A172 (cell line): Measurements from ENCODE around the gene TNFAIP8L3. TPM values are rescaled to one million over a fixed set of nuclear protein-coding genes. Genes with fewer than 3 reads are reported as not detected.
A peak's percentile ranks its signal among the peaks of the same experiment; 100 is the strongest.

Experiments
- DNase-seq: peaks from one replicate; pipeline ENCODE4 v3.0.0-alpha.2; 2015; ENCODE audit warnings: low spot score
- total RNA-seq: library from RNA; depleted of rRNA; stranded (reverse); fragments of >200 nt; shearing (Covaris generic); gene quantifications from 2 replicates; pipeline ENCODE4 v1.2.3, GENCODE V29; 2014

Gene TNFAIP8L3
- total RNA-seq, 1 experiment from 2014 or later: 0.07 TPM

DNA sequence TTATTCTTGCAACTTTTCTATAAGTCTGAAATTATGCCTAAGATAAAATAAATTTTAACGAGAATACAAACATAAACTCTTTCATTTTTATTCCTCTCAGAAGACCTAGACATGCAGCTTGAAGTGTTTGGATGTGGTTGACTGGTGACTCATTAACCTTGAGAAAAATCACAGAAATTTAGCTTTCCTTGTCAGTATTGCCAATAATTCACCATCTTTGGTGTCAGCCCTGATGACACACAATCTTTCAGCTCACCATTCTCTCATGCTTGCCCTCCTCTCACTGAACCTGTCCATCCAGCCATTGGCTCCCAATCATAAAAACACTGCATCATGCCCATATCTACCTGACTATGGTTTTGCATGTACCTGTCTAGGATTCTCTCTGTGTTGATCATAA is 22.6 kb upstream of the TNFAIP8L3 start:
- DNase-seq: peak; percentile 40

DNA sequence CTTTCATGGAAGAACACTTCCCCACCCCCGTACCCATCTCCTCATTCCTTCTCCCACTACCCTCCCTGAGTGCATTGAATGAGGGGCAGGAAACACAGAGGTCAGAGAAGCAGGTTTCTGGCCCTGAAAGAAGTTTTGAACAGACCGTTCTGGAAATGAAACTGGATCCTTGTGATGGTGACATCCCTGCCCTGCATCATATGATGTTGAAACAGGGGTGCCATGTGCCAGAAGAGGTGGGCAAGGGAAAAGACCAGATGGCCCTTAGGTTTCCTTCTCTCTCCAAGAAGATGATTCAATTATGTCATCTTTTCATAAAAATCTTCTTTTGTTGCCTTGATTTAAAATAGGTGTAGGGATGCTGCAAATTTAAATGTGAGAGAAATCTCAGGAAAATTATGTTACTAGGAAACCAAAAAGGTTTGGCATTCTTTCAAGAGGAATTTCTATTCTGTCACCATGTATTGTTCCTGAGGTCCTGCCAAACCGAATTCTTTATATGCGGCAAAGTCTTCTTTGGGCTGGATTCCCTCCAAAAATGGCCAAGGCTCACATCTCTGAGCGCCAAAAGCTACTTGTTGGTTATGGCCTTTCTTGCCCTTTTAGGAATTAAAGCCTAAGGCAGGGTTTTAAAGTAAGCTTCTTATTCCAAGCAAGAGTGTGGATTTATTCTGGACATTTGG is 19.9 kb upstream of the TNFAIP8L3 start:
- DNase-seq: no peak

- DNase-seq: no peak
These were observed 17.4 kb upstream of the TNFAIP8L3 start for GRCh38 chr15:51112078-51112477.

- no peak for DNase-seq
These were observed 16.4 kb upstream of the TNFAIP8L3 start for GRCh38 chr15:51111061-51111460.

DNA sequence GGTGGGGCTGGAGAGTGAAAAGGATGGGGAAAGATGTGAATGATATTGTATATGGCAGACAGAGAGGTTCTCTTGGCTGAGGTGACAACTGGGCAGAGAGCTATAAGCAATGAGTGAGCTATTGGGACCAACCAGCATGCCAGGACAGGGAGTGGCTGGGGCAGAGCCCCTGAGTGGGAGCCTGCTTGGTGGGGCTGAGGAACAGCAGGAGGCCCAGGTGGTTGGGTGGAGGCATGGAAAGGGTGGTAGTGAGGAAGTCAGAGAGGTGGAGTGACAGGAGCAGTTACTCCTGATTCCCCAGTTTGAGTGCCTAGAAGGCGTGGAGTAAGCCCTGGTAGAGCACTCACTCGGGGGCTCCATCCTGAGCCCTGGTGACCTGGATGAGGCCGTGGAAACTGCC is 15.5 kb upstream of the TNFAIP8L3 start:
- no peak for DNase-seq

DNA sequence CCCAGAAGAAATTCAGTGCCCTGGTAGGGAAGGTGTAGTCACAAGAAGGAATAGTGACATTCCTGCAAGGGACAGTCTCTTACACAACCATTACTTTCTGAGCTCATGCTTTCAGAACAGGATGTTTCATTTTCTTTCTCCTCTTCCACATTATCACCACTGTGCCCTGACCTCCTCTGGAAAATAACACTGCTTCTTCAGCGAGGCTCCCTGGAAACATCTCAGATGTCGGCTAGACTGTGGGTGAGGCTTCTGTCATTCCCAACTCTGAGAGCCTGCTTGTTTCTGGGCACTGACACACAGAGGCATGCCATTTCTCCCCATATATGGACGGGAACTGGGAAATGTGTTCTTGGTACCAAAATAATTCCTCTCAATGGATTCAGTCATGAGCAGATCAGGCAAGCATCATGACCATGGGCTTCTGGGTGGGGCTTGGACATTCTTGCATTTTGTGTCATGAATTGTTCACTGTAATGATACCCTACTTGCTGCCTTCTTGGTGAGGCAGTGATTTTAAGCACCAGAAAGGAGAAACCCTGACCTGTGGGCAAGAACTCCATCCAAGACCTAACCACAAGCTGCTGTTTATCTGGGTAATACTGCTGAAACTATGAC is 14.3 kb upstream of the TNFAIP8L3 start:
- DNase-seq: peak; percentile 40

DNA sequence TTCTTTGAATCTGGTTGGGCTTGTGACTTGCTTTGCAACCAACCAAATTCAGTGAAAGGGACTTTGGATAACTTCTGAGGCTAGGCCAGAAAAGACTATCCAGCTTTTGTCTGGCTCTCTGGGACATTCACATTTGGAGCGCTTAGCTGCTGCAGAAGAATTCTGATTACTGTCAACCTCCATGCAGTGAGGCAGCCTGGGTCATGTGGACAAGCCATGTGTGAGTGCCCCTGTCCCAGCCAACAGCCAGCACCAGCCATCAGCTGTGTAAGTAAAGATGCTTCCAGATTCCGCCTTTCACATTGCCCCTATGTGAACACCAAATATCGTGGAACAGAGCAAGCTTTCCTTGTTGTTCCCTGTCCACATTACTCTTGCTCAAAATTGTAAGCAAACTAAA is 12.9 kb upstream of the TNFAIP8L3 start:
- DNase-seq: no peak

DNA sequence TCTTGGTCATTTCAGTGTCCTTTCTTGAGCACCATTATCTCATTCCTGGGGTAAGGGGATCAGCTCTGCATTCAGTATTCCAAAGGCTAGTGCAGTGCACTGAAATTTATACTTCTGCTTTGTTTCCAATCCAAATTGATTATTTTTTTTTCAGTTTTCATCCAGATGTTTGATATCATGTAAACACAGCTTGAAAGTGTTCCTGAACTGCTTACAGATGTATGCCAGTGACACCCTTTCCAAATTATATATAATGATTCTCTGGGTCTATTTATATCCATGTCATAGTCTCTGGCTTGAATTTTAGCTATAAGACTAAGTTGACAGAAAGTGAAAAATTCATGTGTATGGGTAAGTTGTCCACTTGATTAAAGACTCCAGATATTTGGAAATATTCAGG is 11.8 kb upstream of the TNFAIP8L3 start:
- DNase-seq: no peak

DNA sequence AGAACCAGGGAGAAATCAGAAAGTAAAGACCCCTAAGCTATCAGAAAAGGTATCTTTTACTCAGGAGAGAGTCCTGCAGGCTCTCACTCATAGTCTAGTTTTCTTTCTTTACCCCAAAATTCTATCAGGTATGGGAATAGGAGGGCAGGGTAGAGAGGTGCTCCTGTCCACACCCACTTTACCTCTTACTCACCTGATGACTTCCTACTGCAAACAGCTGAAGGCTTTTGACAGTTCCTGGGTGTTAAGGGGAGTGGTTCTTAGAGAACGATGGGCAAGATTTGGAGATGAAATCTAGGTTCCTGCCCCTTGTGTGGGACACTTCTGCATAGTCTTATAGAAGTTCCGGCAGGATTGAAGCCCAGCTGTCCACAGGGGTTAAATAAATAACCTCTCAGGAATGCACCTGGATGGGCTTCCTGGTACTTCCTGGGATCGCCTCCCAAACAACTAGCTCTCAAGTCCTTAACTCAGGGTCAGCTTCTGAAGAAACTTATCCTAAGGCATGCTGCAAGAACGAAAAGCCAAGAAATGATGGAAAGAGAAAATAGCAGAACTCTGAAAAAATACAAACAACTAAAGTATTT is 10.8 kb upstream of the TNFAIP8L3 start:
- DNase-seq: no peak

GRCh38 chr15:51104512-51104911 is 9.8 kb upstream of the TNFAIP8L3 start:
- peak; percentile 29 for DNase-seq

DNA sequence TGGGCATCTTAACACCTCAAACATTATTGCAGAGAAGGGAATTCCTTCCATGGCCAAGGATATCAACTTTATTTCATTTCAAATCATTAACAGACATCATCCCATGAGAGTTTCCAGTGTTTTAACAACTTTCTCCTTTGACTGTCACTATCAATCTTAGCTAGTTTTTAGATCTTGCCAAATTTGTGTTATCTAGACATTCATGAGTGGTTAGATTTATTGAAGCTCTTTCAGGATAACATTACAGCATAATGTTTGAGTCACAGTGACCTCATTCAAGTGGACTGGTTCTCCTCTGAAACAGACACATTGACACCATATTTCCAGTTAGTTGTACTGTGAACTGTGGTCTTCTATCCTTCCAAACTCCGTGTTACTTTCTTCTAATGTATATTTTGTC is 8.6 kb upstream of the TNFAIP8L3 start:
- DNase-seq: peak; percentile 90

DNA sequence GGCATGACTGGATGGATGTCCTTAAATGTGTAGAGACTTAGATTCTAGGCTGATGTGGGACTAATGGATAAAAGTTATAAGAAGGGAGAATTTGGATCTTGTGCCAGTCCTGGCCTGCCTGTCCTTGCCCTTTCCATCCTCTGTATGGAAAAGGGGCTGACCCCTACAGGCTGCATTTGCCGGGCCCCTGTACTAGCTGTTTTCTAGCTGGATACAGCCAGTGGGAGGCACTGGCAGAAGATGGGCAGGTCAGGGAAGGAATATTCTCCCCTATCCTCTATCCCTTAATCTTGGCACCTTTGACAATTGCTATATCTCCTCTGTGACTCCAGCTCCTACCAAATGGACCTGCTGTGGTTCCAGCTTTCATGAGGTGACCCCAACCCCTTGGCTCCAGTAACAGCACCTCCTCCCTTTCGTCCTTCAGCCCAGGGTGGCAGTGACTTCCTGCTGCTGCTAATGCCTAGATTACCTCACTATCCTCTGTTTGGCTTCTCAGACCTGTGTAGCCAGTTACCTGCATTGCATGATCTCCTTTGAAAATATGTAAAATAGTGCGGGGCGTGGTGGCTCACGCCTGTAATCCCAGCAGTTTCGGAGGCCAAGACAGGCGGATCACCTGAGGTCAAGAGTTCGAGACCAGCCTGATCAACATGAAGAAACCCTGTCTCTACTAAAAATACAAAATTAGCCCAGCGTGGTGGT is 6.2 kb upstream of the TNFAIP8L3 start:
- no peak for DNase-seq

DNA sequence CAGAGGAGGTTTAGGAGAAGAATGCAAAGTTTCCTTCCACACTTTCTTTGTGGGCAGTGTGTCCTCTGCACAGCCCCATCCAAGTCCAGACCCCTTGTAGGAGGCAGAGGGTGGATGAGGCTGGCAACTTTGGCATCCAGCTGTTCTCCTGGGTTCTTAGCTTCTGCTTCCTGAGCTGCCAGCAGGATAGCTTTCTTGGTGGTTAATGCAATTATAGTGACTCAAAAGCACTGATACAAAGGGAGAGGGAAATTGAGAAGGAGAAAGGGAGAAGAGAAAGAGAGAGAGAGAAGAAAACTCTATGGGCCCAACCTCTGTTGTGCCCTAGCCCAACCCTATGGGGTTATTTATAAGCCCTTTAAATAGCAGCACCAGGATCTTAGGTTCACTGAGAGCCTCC is 4.5 kb upstream of the TNFAIP8L3 start:
- DNase-seq: no peak

DNA sequence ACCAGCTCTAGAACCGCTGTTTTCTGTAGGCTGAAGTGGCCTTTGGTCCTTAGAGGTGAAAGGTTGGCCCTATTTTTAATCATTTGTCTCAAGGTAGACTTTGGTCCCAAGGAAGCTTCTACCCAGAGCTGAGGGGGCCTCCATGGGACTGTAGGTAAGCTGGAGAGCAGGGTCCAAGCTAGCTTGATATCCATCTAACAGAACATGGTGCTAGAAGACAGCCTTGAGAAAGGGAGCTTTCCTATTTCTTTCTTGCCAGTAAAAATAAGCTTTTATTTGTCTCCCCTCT is 3.6 kb upstream of the TNFAIP8L3 start:
- no peak for DNase-seq

- DNase-seq: peak; percentile 42
These were observed 3.0 kb upstream of the TNFAIP8L3 start for GRCh38 chr15:51097553-51098330.

DNA sequence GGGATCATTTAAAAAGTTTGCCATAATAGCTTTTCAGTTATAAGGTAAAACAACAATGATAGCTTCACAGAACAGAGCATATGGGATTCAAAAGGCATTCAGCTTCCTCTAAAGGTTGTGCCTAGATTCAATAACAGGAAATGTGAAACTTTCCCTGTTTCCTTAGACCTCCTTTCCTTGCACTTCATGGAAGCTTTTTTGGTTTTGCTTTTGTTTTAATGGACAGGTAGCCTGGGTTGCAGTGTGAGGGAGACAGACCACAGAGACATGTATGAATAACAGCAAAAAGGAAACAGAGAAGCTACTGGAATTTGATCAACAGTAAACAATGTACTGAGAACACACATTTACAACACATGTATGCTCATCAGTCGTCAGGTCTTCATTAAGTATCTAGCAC is 2.3 kb upstream of the TNFAIP8L3 start:
- DNase-seq: no peak

DNA sequence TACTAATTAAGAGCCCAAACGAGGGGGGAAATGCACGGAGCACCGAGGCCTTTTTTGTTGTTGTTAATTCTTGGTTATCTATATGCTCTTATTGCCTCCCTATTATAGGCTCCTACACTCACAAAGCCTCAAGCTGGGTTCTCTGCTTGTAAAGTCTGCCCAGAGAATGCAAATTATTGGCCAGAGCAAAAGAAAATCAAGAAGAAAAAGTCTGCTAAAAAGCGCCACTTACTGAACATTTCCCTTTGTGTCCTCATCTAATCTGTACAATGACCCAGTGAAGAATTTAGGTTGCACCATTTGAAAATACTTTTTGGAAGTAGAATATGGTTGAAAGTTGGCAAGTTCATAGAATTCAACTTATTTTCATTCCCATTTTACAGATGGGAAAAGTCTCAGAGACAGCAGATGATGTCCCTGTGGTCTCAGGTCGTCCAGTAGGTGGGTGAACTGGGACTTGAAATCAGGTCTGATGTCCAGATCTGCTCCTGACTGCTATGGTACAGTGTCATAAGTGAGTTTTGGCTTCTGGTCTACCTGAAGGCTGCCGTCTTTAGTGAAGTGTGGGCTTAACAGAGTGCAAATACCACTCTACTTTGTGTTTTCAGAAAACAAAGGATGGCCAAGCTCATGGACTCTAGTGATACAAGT is 1.1 kb upstream of the TNFAIP8L3 start:
- DNase-seq: no peak

GRCh38 chr15:51093839-51094605 is 684 bp downstream of the TNFAIP8L3 start:
- no peak for DNase-seq

- no peak for DNase-seq
These were observed 1.2 kb downstream of the TNFAIP8L3 start for GRCh38 chr15:51093488-51093838.

GRCh38 chr15:51092480-51093040 is 2.1 kb downstream of the TNFAIP8L3 start:
- no peak for DNase-seq

DNA sequence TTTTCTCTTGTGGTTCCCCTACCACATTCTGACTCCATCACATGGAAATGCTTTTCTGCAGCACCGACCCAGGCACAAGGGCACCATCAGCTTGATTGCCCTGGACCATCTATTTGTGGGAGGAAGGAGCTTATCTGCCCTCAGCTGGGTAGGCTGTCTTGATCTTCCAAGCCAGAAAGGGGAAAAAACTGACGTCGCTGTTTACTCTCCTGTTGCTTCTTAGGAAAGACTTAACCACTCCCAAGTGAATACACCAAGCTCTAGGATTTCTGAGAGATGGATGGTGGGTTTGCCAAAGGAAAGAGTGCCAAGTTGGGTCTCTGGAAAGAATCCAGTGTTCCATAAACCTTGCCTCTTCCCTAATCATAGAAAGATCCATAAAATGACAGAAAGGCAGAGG is 4.0 kb downstream of the TNFAIP8L3 start:
- no peak for DNase-seq
